GM18951 (cell line): ENCODE measurements around the gene B3GAT1.

ENCODE experiments used
- POLR2A ChIP-seq: IDR thresholded peaks from 4 replicates; pipeline ENCODE4 v1.6.1; 2011; ENCODE audit warnings: mild to moderate bottlenecking; ENCODE audit not compliant: insufficient read length, insufficient read depth; ENCODE audit errors: extremely low read depth
- in situ Hi-C: fragments of 300-500 bp; cut with MboI; formaldehyde crosslinking; loops from one replicate; pipeline ENCODE4 v1.12.0; 2022; ENCODE audit warnings: low sequenced_read_pairs, mixed read lengths, inconsistent platforms; ENCODE audit not compliant: unreplicated experiment

B3GAT1 gene

GRCh38 chr11:134433806-134434205 is 21.8 kb upstream of the B3GAT1 start:
- TF ChIP-seq POLR2A, result no peak
- in situ Hi-C loops, result no loop called here

GRCh38 chr11:134433251-134433650 is 21.2 kb upstream of the B3GAT1 start:
- in situ Hi-C loops, result no loop called here
- TF ChIP-seq POLR2A, result no peak

GRCh38 chr11:134432776-134433175 is 20.7 kb upstream of the B3GAT1 start:
- TF ChIP-seq POLR2A, result no peak
- in situ Hi-C loops, result no loop called here

- in situ Hi-C loops, result no loop called here
- no peak for TF ChIP-seq POLR2A
Measured at GRCh38 chr11:134429106-134429505, 17.1 kb upstream of the B3GAT1 start.

GRCh38 chr11:134425816-134426536 is 13.9 kb upstream of the B3GAT1 start:
- TF ChIP-seq POLR2A, result no peak
- in situ Hi-C loops, result no loop called here

GRCh38 chr11:134425413-134425812 is 13.4 kb upstream of the B3GAT1 start:
- TF ChIP-seq POLR2A, result no peak
- in situ Hi-C loops, result no loop called here

GRCh38 chr11:134423106-134423505 is 11.1 kb upstream of the B3GAT1 start:
- no peak for TF ChIP-seq POLR2A
- in situ Hi-C loops, result no loop called here

GRCh38 chr11:134417871-134418840 is 6.1 kb upstream of the B3GAT1 start:
- TF ChIP-seq POLR2A, result no peak
- in situ Hi-C loops, result no loop called here

GRCh38 chr11:134416726-134417125 is 4.7 kb upstream of the B3GAT1 start:
- TF ChIP-seq POLR2A, result no peak
- in situ Hi-C loops, result no loop called here

- in situ Hi-C loops, result no loop called here
- TF ChIP-seq POLR2A, result no peak
Measured at GRCh38 chr11:134414766-134415765, 3.0 kb upstream of the B3GAT1 start.

GRCh38 chr11:134413826-134414731 is 2.0 kb upstream of the B3GAT1 start:
- in situ Hi-C loops, result no loop called here
- no peak for TF ChIP-seq POLR2A
